ENCODE results near the gene PDSS2. TPM values are rescaled to one million over a fixed set of nuclear protein-coding genes. Genes with fewer than 3 reads are reported as not detected.

PDSS2 gene
- total and polyA plus RNA-seq, 2 of the 4 experiments (the other 2 are of a cell fraction), result 8.6 to 9.2 TPM

DNA sequence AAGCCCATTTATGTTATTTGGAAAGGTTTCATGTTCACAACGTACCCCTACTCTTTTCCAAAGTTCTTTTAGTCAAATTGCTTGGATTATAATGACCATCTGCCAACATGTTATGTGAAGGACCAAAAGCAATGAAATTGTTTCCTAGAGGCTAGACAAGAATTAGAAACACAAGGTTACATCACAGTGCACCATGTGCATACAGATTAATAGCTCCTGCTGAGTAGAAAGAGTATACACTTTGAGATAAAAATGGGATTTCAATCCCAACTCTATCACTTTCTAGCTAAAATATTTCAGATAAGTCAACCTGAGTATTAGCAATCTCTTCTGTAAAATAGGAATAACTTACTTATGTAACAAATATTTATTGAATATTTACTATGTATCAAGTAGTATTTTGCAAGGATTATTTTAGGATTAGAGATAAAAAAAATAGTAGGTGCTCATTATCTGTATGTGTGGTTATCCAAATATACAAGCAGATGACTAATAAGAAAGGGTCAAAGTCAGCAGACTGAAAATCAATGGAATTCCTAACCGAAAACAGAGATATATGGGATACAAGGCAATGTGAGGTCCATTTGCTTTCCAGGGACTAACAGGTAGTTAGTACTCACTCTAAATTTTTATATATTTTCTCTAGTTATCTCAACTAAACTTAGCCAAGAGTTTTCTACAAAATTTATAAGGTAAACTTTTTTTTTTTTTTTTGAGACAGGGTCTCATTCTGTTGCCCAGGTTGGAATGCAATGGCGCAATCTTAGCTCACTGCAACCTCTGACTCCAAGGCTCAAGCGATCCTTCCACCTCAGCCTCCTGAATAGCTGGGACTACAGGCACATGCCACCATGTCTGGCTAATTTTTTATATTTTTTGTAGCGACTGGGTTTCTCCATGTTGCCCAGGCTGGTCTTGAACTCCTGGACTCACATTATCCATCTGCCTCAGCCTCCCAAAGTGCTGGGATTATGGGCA, 127.7 kb downstream of the PDSS2 start:
- no peak overlapping the region for H2AFZ ChIP-seq (replicated peaks; ENCODE audit: low read length, poor library complexity)

More for the DNA sequence above, 127.7 kb downstream of the PDSS2 start:
- H4K8ac ChIP-seq (ENCODE audit: low read depth in 2 of 2, low read length in 2 of 2), result no peak overlapping the region
- dilution Hi-C loops (cut with HindIII; ENCODE audit: low sequenced_read_pairs, unreplicated experiment) (no loop called here), in situ Hi-C loops (cut with MboI; ENCODE audit: low sequenced_read_pairs) (no loop called here), intact Hi-C loops (cut with micrococcal nuclease) (no loop called here)
- no peak overlapping the region for H3K14ac ChIP-seq (replicated peaks; ENCODE audit: low read depth, low read length)
- H3K4me1 ChIP-seq (ENCODE audit: control insufficient read depth, insufficient read depth, low read length), result no peaks in the 10 kb centered on the region
- no peak overlapping the region for H2BK5ac ChIP-seq (ENCODE audit: low read depth, low read length, poor library complexity, severe bottlenecking)
- WGBS, 2 experiments (ENCODE audit: extremely low coverage in 2 of 2, insufficient read length in 1 of 2), result no CpG with 5 or more reads among the region's 5 CpGs
- no peak overlapping the region for H3K18ac ChIP-seq (ENCODE audit: low read depth, low read length)
- H2AK9ac ChIP-seq (replicated peaks; ENCODE audit: low read depth, low read length, poor library complexity), result no peak overlapping the region
- H3K56ac ChIP-seq (ENCODE audit: extremely low read depth, insufficient read depth, low read length), result no peak overlapping the region
- no peaks in the 10 kb centered on the region for H3K9me3 ChIP-seq (ENCODE audit: control insufficient read depth, insufficient read depth, low read length)
- no peaks in the 10 kb centered on the region for H3K9me1 ChIP-seq (ENCODE audit: insufficient read depth, low read length)
- H4K91ac ChIP-seq (ENCODE audit: insufficient read depth, low read depth, low read length), result no peak overlapping the region
- no peak overlapping the region for H3K27ac ChIP-seq (ENCODE audit: insufficient read depth, low read length)
- no peak overlapping the region for H3K4me2 ChIP-seq (ENCODE audit: low read depth, low read length)
- TF ChIP-seq FOS (IDR thresholded peaks at IDR 0.05; ENCODE audit: low read depth, low read length) (no peak), CEBPB (IDR thresholded peaks at IDR 0.05; ENCODE audit: low read depth, low read length) (no peak), SMC3 (IDR thresholded peaks at IDR 0.05; ENCODE audit: low read depth, low read length) (no peak), RFX5 (IDR thresholded peaks at IDR 0.05; ENCODE audit: low read depth, low read length) (no peak), MAZ (IDR thresholded peaks at IDR 0.05; ENCODE audit: borderline replicate concordance, low read depth, low read length) (no peak), USF2 (IDR thresholded peaks at IDR 0.05; ENCODE audit: low read depth, low read length) (no peak), POLR2A (IDR thresholded peaks at IDR 0.05; ENCODE audit: low read depth, low read length) (no peak), RCOR1 (IDR thresholded peaks at IDR 0.05; ENCODE audit: insufficient replicate concordance, low read length) (no peak), MXI1 (IDR thresholded peaks at IDR 0.05; ENCODE audit: borderline replicate concordance, low read depth, low read length) (no peak), ELK1 (IDR thresholded peaks at IDR 0.05; ENCODE audit: borderline replicate concordance, low read depth, low read length) (no peak)
- H2BK120ac ChIP-seq (ENCODE audit: low read depth, low read length), result no peak overlapping the region
- H4K20me1 ChIP-seq (ENCODE audit: insufficient read depth, low read length), result no peaks in the 10 kb centered on the region
- CTCF ChIA-PET, result interaction anchor here (0.7 to 1.3 kb wide), 2 partner anchors 14 to 103 kb away, joined by 5 to 7 read pairs; no protein-coding TSS in a partner anchor
- POLR2A ChIA-PET (ENCODE audit: unreplicated experiment), result interaction anchor here (0.6 kb wide), 2 partner anchors 49 to 104 kb away, joined by 5 to 15 read pairs; no protein-coding TSS in a partner anchor
- no TSS peak for BruUV-seq (replicated peaks)
- H3K4ac ChIP-seq (ENCODE audit: low read depth, low read length), result no peak overlapping the region
- no peak overlapping the region for H2AK5ac ChIP-seq (ENCODE audit: low read depth, low read length)
- no peak overlapping the region for H3K4me3 ChIP-seq (ENCODE audit: insufficient read depth, low read depth, low read length)
- ATAC-seq (ENCODE audit: low read depth) (no peak), DNase-seq (peak; percentile 53)
- H3K23ac ChIP-seq (ENCODE audit: low read depth, low read length), result no peak overlapping the region
- no peak overlapping the region for H2BK20ac ChIP-seq (ENCODE audit: low read depth, low read length)
- H4K5ac ChIP-seq (ENCODE audit: low read depth, low read length), result no peak overlapping the region
- H3K9ac ChIP-seq (ENCODE audit: low read depth, low read length), result no peak overlapping the region
- no peak overlapping the region for H2BK15ac ChIP-seq (ENCODE audit: low read depth, low read length)
- H3K79me1 ChIP-seq (ENCODE audit: low read depth in 1 of 2, low read length in 2 of 2), result 0 out of 4 replicates have a peak, but pooled peaks cover 0 to 4% of the 10 kb centered on the region in 2 experiments
- no peaks in the 10 kb centered on the region for H3K27me3 ChIP-seq (ENCODE audit: control insufficient read depth, insufficient read depth, low read length)
- no peaks in the 10 kb centered on the region for H3K36me3 ChIP-seq (ENCODE audit: control insufficient read depth, insufficient read depth, low read length)

Data from IMR-90 (cell line).